Smooth muscle cell (in vitro differentiated cells): ENCODE results near the gene CNOT1. TPM values are rescaled to one million over a fixed set of nuclear protein-coding genes. Genes with fewer than 3 reads are reported as not detected.

Experiments used
- DNase-seq: peaks from one replicate; lab custom pipeline; 2025; ENCODE audit not compliant: unreplicated experiment; lab: John Stamatoyannopoulos, UW
- H2AFZ ChIP-seq: fragments of 200-600 bp; sonication (generic); 2 replicates; pipeline ENCODE4 v1.6.0; 2016; ENCODE audit warnings: antibody characterized with exemption, low read depth, mild to moderate bottlenecking
- H3F3A ChIP-seq: fragments of 200-600 bp; sonication (generic); 2 replicates; pipeline ENCODE4 v1.6.0; 2017; ENCODE audit warnings: antibody characterized with exemption, low read depth
- H3K27ac ChIP-seq: fragments of 200-600 bp; sonication (generic); 2 replicates; pipeline ENCODE4 v1.5.1; 2016; ENCODE audit warnings: low read depth, mild to moderate bottlenecking
- H3K27me3 ChIP-seq: fragments of 200-600 bp; sonication (generic); 2 replicates; pipeline ENCODE4 v1.6.1; 2016; ENCODE audit warnings: low read depth, mild to moderate bottlenecking
- H3K36me3 ChIP-seq: fragments of 200-600 bp; sonication (generic); 2 replicates; pipeline ENCODE4 v1.5.1; 2016; ENCODE audit warnings: low read depth
- H3K4me1 ChIP-seq: fragments of 200-600 bp; sonication (generic); 2 replicates; pipeline ENCODE4 v1.5.1; 2016; ENCODE audit warnings: low read depth
- H3K4me2 ChIP-seq: fragments of 200-600 bp; sonication (generic); 2 replicates; pipeline ENCODE4 v1.6.0; 2016; ENCODE audit warnings: mild to moderate bottlenecking
- H3K4me3 ChIP-seq: fragments of 200-600 bp; sonication (generic); 2 replicates; pipeline ENCODE4 v1.5.1; 2016; ENCODE audit warnings: mild to moderate bottlenecking
- H3K79me2 ChIP-seq: fragments of 200-600 bp; sonication (generic); 2 replicates; pipeline ENCODE4 v1.6.0; 2016; ENCODE audit warnings: low read depth, mild to moderate bottlenecking
- H3K9ac ChIP-seq: fragments of 200-600 bp; sonication (generic); 2 replicates; pipeline ENCODE4 v1.6.0; 2016; ENCODE audit warnings: low read depth
- H3K9me3 ChIP-seq: fragments of 200-600 bp; sonication (generic); replicated peaks from 2 replicates; pipeline ENCODE4 v1.5.1; 2016; ENCODE audit warnings: low read depth
- H4K20me1 ChIP-seq: fragments of 200-600 bp; sonication (generic); 2 replicates; pipeline ENCODE4 v1.6.0; 2016; ENCODE audit warnings: low read depth
- CTCF ChIP-seq: fragments of 200-600 bp; sonication (generic); IDR thresholded peaks from 2 replicates; pipeline ENCODE4 v1.5.1; 2017; ENCODE audit warnings: borderline replicate concordance, mild to moderate bottlenecking, antibody characterized with exemption; ENCODE audit not compliant: insufficient read depth, poor library complexity, severe bottlenecking
- WGBS: methylation state at CpG from one replicate; pipeline ENCODE4 v1.1.7; 2016; ENCODE audit warnings: low lambda C conversion rate; 5-methylcytosine and 5-hydroxymethylcytosine counted together
- polyA plus RNA-seq: library from polyadenylated mRNA; unstranded; fragments of >200 nt; fragmentation: Nextera tagmentation; extraction: Ambion mirVana; gene quantifications from 2 replicates; pipeline ENCODE4 v1.2.1, GENCODE V29; 2016
- total RNA-seq: library from RNA; depleted of rRNA; stranded (reverse); fragments of >200 nt; gene quantifications from 2 replicates; pipeline ENCODE4 v1.2.3, GENCODE V29; 2014

Gene CNOT1
- total and polyA plus RNA-seq, 2 experiments from 2014 or later, result 42.6 to 88.4 TPM

GRCh38 chr16:58507963-58508670 is 121.5 kb downstream of the CNOT1 start:
- 96% methylated on average over 14 of the region's 14 CpGs for WGBS

GRCh38 chr16:58507195-58507962 is 122.2 kb downstream of the CNOT1 start:
- Histone ChIP-seq H3K36me3 (no peaks in the 10 kb centered on the region), H3F3A (no peaks in the 10 kb centered on the region), H3K27me3 (no peaks in the 10 kb centered on the region), H3K79me2 (no peaks in the 10 kb centered on the region), H3K27ac (no peak overlapping the region), H3K4me3 (no peak overlapping the region), H2AFZ (no peak overlapping the region), H4K20me1 (no peaks in the 10 kb centered on the region), H3K9ac (no peak overlapping the region), H3K4me2 (no peak overlapping the region), H3K9me3 (no peaks in the 10 kb centered on the region), H3K4me1 (no peaks in the 10 kb centered on the region)
- 89% methylated on average over 15 of the region's 15 CpGs for WGBS
- TF ChIP-seq CTCF, result no peak
- no peak for DNase-seq

More at GRCh38 chr16:58507963-58508670, 121.5 kb downstream of the CNOT1 start:
- Histone ChIP-seq H3K27ac (no peak overlapping the region), H3K4me3 (no peak overlapping the region), H3F3A (no peaks in the 10 kb centered on the region), H3K9ac (no peak overlapping the region), H3K36me3 (no peaks in the 10 kb centered on the region), H3K4me1 (no peaks in the 10 kb centered on the region), H4K20me1 (no peaks in the 10 kb centered on the region), H3K27me3 (no peaks in the 10 kb centered on the region), H2AFZ (no peak overlapping the region), H3K4me2 (no peak overlapping the region), H3K79me2 (no peaks in the 10 kb centered on the region), H3K9me3 (no peaks in the 10 kb centered on the region)
- DNase-seq, result no peak
- no peak for TF ChIP-seq CTCF

DNA sequence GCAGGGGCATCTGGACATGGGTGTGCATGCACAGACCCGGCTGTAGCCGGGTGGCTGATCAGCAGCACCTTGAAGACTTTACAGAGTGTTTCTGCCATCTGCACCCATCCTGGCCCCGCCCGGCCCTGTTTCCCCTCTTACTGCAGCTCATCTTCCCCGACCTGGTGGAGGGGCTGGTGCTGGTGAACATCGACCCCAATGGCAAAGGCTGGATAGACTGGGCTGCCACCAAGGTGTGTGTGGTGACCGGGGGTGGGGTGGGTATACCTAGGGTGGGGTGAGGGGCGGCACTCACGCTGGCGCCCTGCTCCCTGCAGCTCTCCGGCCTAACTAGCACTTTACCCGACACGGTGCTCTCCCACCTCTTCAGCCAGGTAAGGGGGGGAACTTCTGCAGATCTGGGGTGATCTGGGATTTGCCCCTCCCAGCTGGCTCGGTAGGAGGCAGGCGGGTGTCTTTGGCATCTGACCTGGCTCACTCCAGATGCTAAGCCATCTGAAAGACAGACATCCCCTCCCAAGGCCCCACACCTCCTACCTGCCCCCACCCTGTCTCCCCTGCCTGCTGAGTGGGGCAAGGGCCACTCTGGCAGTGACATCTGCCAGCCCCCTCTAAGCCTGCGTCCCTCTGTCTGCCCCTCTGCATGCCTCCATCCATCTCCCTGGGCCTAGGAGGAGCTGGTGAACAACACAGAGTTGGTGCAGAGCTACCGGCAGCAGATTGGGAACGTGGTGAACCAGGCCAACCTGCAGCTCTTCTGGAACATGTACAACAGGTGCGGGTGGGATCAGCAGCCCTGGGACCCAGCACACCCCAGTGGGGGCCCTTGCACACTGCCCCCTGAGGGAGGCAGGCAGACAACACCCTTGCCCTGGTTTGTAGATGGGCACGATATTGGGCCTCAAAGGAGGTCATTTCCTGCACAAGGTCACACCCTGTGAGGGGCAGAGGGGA is 123.1 kb downstream of the CNOT1 start:
- H3K9me3 ChIP-seq, result no peaks in the 10 kb centered on the region
- no peaks in the 10 kb centered on the region for H3K27me3 ChIP-seq
- H3K9ac ChIP-seq, result no peak overlapping the region
- no peak overlapping the region for H3K27ac ChIP-seq
- H3K4me2 ChIP-seq, result no peak overlapping the region
- H3F3A ChIP-seq, result no peaks in the 10 kb centered on the region
- no peak for DNase-seq
- no peak for TF ChIP-seq CTCF
- H2AFZ ChIP-seq, result no peak overlapping the region
- H3K4me3 ChIP-seq, result no peak overlapping the region
- no peaks in the 10 kb centered on the region for H4K20me1 ChIP-seq
- peaks cover 2% of the 10 kb centered on the region for H3K4me1 ChIP-seq
- no peaks in the 10 kb centered on the region for H3K79me2 ChIP-seq
- WGBS, result 93% methylated on average over 16 of the region's 20 CpGs
- no peaks in the 10 kb centered on the region for H3K36me3 ChIP-seq
